GM12864 (cell line): ENCODE measurements around the gene QRICH2.
A peak's percentile ranks its signal among the peaks of the same experiment; 100 is the strongest.

Experiments
- DNase-seq: peaks from one replicate; pipeline ENCODE4 v3.0.0-alpha.2; 2011; ENCODE audit warnings: low read depth
- H3K4me3 ChIP-seq: 2 replicates; pipeline ENCODE4 v1.5.1; 2011; ENCODE audit warnings: mild to moderate bottlenecking, low read depth, low read length, control low read depth
- TF ChIP-seq, protein P1 (sequence below): IDR thresholded peaks from 2 replicates; pipeline ENCODE4 v1.5.1; 2011; ENCODE audit warnings: low read depth, mild to moderate bottlenecking, moderate library complexity, low read length, control low read depth, inconsistent platforms; ENCODE audit errors: missing control alignments

The QRICH2 gene

DNA sequence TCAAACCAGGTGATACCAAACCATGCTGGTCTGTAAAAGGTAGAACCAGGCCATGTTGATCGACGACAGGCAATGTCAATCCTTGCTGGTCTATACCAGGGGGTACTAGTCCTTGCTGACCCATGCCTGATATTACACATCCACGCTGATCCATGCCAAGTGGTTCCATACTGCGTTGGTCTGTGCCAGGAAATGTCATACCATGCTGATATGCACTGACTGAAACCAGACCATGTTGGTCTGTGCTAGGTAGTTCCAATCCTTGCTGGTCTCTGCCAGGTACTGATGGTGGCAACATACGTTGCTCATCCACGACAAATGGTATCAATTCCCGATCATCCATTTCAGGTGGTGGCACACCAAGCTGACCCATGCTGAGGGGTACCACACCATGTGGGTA, 15.0 kb downstream of the QRICH2 start:
- TF ChIP-seq, protein P1, sequence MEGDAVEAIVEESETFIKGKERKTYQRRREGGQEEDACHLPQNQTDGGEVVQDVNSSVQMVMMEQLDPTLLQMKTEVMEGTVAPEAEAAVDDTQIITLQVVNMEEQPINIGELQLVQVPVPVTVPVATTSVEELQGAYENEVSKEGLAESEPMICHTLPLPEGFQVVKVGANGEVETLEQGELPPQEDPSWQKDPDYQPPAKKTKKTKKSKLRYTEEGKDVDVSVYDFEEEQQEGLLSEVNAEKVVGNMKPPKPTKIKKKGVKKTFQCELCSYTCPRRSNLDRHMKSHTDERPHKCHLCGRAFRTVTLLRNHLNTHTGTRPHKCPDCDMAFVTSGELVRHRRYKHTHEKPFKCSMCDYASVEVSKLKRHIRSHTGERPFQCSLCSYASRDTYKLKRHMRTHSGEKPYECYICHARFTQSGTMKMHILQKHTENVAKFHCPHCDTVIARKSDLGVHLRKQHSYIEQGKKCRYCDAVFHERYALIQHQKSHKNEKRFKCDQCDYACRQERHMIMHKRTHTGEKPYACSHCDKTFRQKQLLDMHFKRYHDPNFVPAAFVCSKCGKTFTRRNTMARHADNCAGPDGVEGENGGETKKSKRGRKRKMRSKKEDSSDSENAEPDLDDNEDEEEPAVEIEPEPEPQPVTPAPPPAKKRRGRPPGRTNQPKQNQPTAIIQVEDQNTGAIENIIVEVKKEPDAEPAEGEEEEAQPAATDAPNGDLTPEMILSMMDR: no peak
- DNase-seq: no peak
- H3K4me3 ChIP-seq: no peak overlapping the region

DNA sequence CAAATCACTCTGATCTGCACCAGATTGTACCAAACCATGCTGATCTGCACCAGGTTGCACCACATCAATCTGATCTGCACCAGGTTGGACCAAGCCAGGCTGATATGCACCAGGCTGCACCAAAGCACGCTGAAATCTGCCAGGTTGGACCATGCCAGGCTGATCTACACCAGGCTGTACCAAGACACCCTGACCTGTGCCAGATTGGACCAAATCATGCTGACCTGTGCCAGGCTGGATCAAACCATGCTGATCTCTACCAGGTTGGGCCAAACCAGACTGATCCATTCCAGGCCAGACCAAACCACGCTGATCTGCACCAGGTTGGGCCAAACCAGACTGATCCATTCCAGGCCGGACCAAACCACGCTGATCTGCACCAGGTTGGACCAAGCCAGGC, 15.5 kb downstream of the QRICH2 start:
- no peak for DNase-seq
- H3K4me3 ChIP-seq: no peak overlapping the region
- TF ChIP-seq, protein P1: no peak

DNA sequence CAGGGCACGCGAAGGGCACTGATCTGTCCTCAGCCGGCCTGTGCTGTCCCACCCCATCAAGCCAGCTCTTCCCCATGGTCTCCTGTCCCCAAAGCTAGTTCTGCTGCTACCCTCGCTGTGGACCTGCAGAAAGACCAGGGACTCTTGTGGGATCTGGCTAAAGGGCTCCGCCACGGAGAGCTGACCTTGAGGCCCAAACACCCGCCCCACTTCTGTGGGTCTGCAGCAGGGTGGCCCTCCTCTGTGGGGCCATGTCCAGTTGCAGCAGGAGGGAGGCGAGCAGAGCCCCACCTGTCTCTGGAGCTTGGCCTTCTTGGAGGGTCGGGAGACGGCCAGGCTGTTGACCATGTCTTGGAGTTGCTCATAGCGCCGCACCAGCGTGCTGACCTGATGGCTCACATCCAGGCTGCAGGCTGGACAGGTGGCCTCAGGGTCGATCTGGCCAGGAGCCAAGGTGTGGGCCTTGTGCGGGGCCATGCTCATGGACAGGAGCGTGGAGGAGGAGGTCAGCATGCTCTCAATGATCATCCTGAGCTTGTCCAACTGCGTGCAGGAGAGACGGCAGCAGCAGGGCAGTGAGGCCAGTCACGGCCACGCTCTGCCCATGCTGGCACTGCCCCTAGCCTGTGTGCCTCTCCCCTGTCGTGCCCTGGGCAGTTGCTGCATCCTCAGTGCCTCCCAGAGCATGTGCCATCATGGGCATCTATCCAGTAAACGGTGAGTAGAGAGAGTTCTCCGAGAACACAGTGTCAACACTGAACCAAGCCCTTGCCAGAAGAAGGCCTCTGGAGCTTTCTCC, 26.3 kb downstream of the QRICH2 start:
- no peak for DNase-seq
- TF ChIP-seq, protein P1: no peak
- no peak overlapping the region for H3K4me3 ChIP-seq

DNA sequence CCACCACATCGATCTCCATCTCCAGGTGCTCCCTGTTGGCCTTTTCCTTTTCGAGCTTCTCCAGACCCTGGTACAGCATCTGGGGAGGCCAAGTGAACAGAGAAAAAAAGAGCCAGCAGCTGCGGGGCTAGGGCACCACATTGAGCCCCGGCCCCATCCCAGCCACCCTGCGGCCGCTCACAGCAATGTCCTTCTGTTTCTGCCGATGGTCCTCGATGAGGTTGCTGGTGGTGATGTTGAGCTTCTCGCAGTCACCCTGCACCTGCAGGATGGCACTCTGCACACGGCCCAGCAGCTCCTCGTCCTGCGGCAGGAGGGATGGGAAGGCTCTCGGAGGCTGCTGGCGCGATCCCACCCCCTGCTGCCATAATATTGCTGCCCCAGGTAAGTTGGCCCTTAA, 27.4 kb downstream of the QRICH2 start:
- TF ChIP-seq, protein P1: no peak
- no peak overlapping the region for H3K4me3 ChIP-seq
- DNase-seq: no peak

DNA sequence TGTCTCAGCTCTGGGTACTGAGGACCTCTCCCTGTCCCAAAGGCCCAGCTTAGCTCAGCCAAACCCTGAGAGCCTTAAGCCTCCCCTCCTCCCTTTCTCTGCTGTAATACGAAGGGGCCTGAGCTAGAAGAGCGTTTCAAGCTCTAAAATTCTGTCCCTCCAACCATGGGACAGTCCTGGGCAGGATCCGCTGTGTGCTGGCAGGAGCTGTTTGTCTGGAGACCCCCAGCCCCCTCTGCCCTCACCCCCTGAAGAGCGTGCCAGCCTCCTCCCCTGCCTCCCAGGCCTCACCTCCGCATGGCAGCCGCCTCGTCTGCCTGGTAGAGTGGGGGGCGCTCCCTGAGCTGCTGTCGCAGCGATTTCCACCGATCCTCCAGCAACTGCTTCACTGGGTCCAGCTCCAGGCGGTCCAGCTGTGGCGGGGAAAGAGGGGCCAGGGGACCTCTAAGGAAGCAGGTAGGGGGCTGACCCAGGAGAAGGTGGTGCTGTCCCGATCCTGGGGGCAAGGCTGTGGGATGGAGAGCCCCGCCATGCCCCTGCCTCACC, 28.3 kb downstream of the QRICH2 start:
- TF ChIP-seq, protein P1: no peak
- DNase-seq: no peak

DNA sequence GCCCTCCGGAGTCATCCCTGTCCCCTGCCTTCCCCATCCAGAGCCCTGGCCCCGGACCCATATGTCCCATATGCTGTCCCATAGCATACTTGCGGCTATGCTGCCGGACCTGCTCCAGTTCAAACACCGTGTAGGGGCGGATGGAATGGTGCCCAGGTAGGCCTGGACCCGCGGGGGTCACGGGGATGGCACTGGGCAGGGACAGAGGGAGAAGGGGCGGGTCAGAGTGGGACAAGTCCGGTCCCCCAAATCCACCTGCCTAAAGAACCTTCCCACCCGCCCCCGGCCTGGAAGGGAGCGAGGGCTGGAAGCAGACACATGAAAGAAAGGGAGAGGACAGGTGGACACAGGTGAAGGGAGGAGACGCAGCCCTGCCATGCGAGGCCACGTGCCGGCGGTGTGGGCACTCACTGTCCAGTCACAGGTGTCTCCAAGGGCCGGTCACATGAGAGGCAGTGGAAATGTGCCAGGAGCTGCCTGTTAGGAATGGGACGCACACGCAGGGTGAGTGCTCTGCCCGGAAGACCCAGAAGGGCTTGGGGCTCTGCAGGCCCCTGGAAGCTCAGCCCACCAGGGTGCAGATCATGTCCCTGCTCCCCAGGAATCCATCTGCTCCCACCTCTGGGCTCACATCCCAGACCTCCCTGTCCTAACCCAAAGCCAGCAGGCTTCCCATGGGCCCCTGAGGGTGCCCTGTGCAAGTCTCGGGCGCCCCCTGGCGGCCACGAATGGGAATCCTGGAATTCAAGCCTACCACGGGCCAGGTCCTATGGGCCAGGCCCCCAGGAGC, 28.9 kb downstream of the QRICH2 start:
- no peak overlapping the region for H3K4me3 ChIP-seq
- TF ChIP-seq, protein P1: peak; percentile 90
- DNase-seq: no peak

More for the DNA sequence above, 28.3 kb downstream of the QRICH2 start:
- no peak overlapping the region for H3K4me3 ChIP-seq
